Adrenal gland (tissue), 12 donors: ENCODE measurements around the gene GET3. TPM values are rescaled to one million over a fixed set of nuclear protein-coding genes. Genes with fewer than 3 reads are reported as not detected.
A peak's percentile ranks its signal among the peaks of the same experiment; 100 is the strongest.

Experiments
- DNase-seq, 7 donors: peaks; one replicate each; pipeline ENCODE4 v3.0.0-alpha.2; 2019 to 2020
- H3K27ac ChIP-seq, 5 donors: fragments of 200-600 bp; sonication (generic) in 4 of 5; 1 replicate in 3 of 5; 2 replicates in 2 of 5; pipeline versions ENCODE4 v1.5.1 to v1.8.0; 2016 to 2020; ENCODE audit warnings: mild to moderate bottlenecking in 1 of 5
- H3K27me3 ChIP-seq: fragments of 200-600 bp; 2 replicates; pipeline ENCODE4 v1.8.0; 2021
- H3K36me3 ChIP-seq, 2 donors: fragments of 200-600 bp; replicated peaks in 1 of 2; 1 replicate in 1 of 2; 2 replicates in 1 of 2; pipeline versions ENCODE4 v1.5.1 to v1.8.0; 2018 to 2022
- H3K4me1 ChIP-seq, 2 donors: fragments of 200-600 bp; replicated peaks in 1 of 2; 1 replicate in 1 of 2; 2 replicates in 1 of 2; pipeline versions ENCODE4 v1.5.1 to v1.8.0; 2018 to 2021
- H3K4me3 ChIP-seq, 4 donors: fragments of 200-600 bp; sonication (generic) in 3 of 4; one replicate each; pipeline ENCODE4 v1.5.1; 2016 to 2018
- H3K9me3 ChIP-seq, 3 donors: fragments of 200-600 bp; sonication (generic) in 1 of 3; replicated peaks in 1 of 3; 1 replicate in 2 of 3; 2 replicates in 1 of 3; pipeline versions ENCODE4 v1.5.1 to v1.8.0; 2016 to 2021
- CTCF ChIP-seq, 6 experiments: fragments of 450-650 bp in 4 of 6; fragments of 200-600 bp in 2 of 6; sonication (generic) in 1 of 6; IDR thresholded peaks; 1 replicate in 5 of 6; 2 replicates in 1 of 6; pipeline versions ENCODE4 v1.5.1 to v1.8.0; 2016 to 2021; ENCODE audit warnings: antibody characterized with exemption in 6 of 6, mild to moderate bottlenecking in 2 of 6, moderate library complexity in 1 of 6
- POLR2A ChIP-seq, 2 donors: fragments of 450-650 bp; IDR thresholded peaks; one replicate each; pipeline ENCODE4 v1.6.1; 2017; ENCODE audit warnings: antibody characterized with exemption in 2 of 2, mild to moderate bottlenecking in 2 of 2, moderate library complexity in 1 of 2
- WGBS, 4 donors: extraction: QIAGEN DNeasy Blood & Tissue Kit in 2 of 4; methylation state at CpG; one replicate each; pipeline versions ENCODE4 v1.1.5 to v1.1.7; 2013 to 2017; 5-methylcytosine and 5-hydroxymethylcytosine counted together
- intact Hi-C, 2 donors: fragments of 100-400 bp; cut with DNase I; formaldehyde crosslinking; loops; one replicate each; pipeline versions ENCODE4 v1.14.1 to v1.15.0; 2022 to 2023
- polyA plus RNA-seq, 3 donors: library from polyadenylated mRNA; stranded (reverse); fragments of 200-250 nt in 2 of 3; fragments of 350-450 nt in 1 of 3; fragmentation: Illumina TruSeq in 1 of 3; extraction: RNeasy Lipid Tissue Mini Kit (QIAGEN cat#74804) in 1 of 3; gene quantifications; one replicate each; pipeline ENCODE4 v1.2.3, GENCODE V29; 2013 to 2014
- total RNA-seq, 9 donors: library from RNA; depleted of rRNA in 4 of 9; stranded (reverse); fragments of >200 nt in 4 of 9; fragments of 120-200 nt in 1 of 9; fragmentation: NEBNext Ultra II Directional in 1 of 9; extraction: Animal tissue kit (Norgen Biotek cat#: 25700) in 1 of 9; gene quantifications; one replicate each; pipeline versions ENCODE4 v1.1.0 to v1.2.4, GENCODE V29; 2013 to 2023
- donor health status: healthy with polysubstance abuse.
- donor health status: Bipolar disorder and iron deficiency.
- donor health status: DM: yes; HTN: yes; CAD: no.
- donor health status: DM: no; HTN: no; CAD: no.
- donor health status: DM: no; HTN: no; CAD: no.
- donor health status: DM: yes; HTN: yes; CAD: no.

The GET3 gene
- total and polyA plus RNA-seq, 12 donors = 50.3 to 97.7 (median 81.8) TPM

GRCh38 chr19:12756150-12756883, 19.0 kb downstream of the GET3 start:
- DNase-seq = no peak
- TF ChIP-seq POLR2A (IDR thresholded peaks at IDR 0.05) (no peak), CTCF (IDR thresholded peaks at IDR 0.05) (no peak)
- H3K36me3 ChIP-seq = no peaks in the 10 kb centered on the region
- H3K4me3 ChIP-seq = no peak overlapping the region
- intact Hi-C loops = no loop called here
- H3K9me3 ChIP-seq = no peaks in the 10 kb centered on the region
- whole genome bisulfite sequencing, 4 donors = 67 to 78% (median 73%) methylated on average over 10 to 19 of the region's 19 CpGs
- no peaks in the 10 kb centered on the region for H3K27me3 ChIP-seq
- H3K4me1 ChIP-seq = peaks cover 0 to 9% of the 10 kb centered on the region in 2 donors
- H3K27ac ChIP-seq = no peak overlapping the region

- peak overlapping the region in 2 of 4 donors; percentile 22 to 50 for H3K4me3 ChIP-seq
- H3K27me3 ChIP-seq = no peaks in the 10 kb centered on the region
- no peak overlapping the region for H3K27ac ChIP-seq
- no peaks in the 10 kb centered on the region for H3K9me3 ChIP-seq
- WGBS, 4 donors = 3 to 9% (median 5%) methylated on average over 18 to 60 of the region's 60 CpGs
- TF ChIP-seq POLR2A (IDR thresholded peaks at IDR 0.05) = no peak
- TF ChIP-seq CTCF (IDR thresholded peaks at IDR 0.05) = peak; percentile 61 to 92 (median 88)
- no peaks in the 10 kb centered on the region for H3K36me3 ChIP-seq
- intact Hi-C loops = no loop called here
- H3K4me1 ChIP-seq = peaks cover 0 to 9% of the 10 kb centered on the region in 2 donors
- DNase-seq = peak; percentile 59 to 83 (median 74)
These were observed 20.4 kb downstream of the GET3 start for GRCh38 chr19:12757544-12758274.

- H3K4me1 ChIP-seq = peaks cover 0 to 9% of the 10 kb centered on the region in 2 donors
- peaks cover 0 to 6% of the 10 kb centered on the region in 2 donors for H3K36me3 ChIP-seq
- no peak for TF ChIP-seq POLR2A (IDR thresholded peaks at IDR 0.05)
- no peak for TF ChIP-seq CTCF (IDR thresholded peaks at IDR 0.05)
- no peak overlapping the region for H3K27ac ChIP-seq
- H3K9me3 ChIP-seq = no peaks in the 10 kb centered on the region
- 83 to 91% (median 87%) methylated on average over 6 of the region's 6 CpGs for WGBS, 4 donors
- no peak for DNase-seq
- no peaks in the 10 kb centered on the region for H3K27me3 ChIP-seq
- intact Hi-C loops = loop anchor here in 1 of 2 donors (5.0 to 10.0 kb wide), 2 partner anchors 38 to 85 kb away; no protein-coding TSS in a partner anchor
- H3K4me3 ChIP-seq = no peak overlapping the region
These were observed 22.4 kb downstream of the GET3 start for GRCh38 chr19:12759686-12760085.

GRCh38 chr19:12763100-12763499, 25.8 kb downstream of the GET3 start:
- Histone ChIP-seq H3K27me3 (no peaks in the 10 kb centered on the region), H3K4me3 (no peak overlapping the region), H3K27ac (no peak overlapping the region), H3K36me3 (peaks cover 0 to 12% of the 10 kb centered on the region in 2 donors), H3K9me3 (no peaks in the 10 kb centered on the region), H3K4me1 (no peaks in the 10 kb centered on the region)
- TF ChIP-seq POLR2A (IDR thresholded peaks at IDR 0.05) (no peak), CTCF (IDR thresholded peaks at IDR 0.05) (no peak)
- intact Hi-C loops = loop anchor here in 1 of 2 donors (5.0 to 10.0 kb wide), 2 partner anchors 34 to 82 kb away; no protein-coding TSS in a partner anchor
- WGBS, 4 donors = 89 to 98% (median 97%) methylated on average over 3 to 11 of the region's 11 CpGs
- no peak for DNase-seq
